Gastrocnemius medialis (tissue), 4 donors: ENCODE data around the gene CCDC126.

Experiments used
- POLR2A ChIP-seq, 2 donors: fragments of 450-650 bp; IDR thresholded peaks; one replicate each; pipeline ENCODE4 v1.6.1; 2017; ENCODE audit warnings: antibody characterized with exemption in 2 of 2, mild to moderate bottlenecking in 2 of 2, moderate library complexity in 2 of 2
- TF ChIP-seq, protein P1 (sequence below), 5 experiments: fragments of 450-650 bp in 3 of 5; fragments of 200-600 bp in 2 of 5; sonication (generic) in 2 of 5; IDR thresholded peaks in 4 of 5; conservative IDR thresholded peaks in 1 of 5; 1 replicate in 4 of 5; 2 replicates in 1 of 5; pipeline ENCODE4 v1.5.1; 2016 to 2019; ENCODE audit warnings: antibody characterized with exemption in 5 of 5, mild to moderate bottlenecking in 3 of 5, moderate library complexity in 3 of 5

DNA sequence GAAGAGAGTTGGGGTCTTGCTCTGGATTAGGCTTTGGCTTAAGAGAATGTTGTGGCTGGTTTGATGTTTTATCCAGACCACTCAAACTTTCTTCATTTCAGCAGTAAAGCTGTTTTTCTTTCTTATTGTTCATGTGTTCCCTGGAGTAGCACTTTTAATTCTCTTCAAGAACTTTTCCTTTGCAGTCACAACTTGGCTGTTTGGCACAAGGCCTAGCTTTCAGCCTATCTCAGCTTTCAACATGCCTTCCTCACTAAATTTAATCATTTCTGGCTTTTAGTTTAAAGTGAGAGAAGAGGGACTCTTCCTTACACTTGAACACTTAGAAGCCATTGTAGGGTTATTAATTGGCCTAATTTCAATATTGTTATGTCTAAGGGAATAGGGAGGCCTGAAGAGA is 18.1 kb downstream of the CCDC126 start:
- no peak for TF ChIP-seq POLR2A (IDR thresholded peaks at IDR 0.05)
- TF ChIP-seq, protein P1, sequence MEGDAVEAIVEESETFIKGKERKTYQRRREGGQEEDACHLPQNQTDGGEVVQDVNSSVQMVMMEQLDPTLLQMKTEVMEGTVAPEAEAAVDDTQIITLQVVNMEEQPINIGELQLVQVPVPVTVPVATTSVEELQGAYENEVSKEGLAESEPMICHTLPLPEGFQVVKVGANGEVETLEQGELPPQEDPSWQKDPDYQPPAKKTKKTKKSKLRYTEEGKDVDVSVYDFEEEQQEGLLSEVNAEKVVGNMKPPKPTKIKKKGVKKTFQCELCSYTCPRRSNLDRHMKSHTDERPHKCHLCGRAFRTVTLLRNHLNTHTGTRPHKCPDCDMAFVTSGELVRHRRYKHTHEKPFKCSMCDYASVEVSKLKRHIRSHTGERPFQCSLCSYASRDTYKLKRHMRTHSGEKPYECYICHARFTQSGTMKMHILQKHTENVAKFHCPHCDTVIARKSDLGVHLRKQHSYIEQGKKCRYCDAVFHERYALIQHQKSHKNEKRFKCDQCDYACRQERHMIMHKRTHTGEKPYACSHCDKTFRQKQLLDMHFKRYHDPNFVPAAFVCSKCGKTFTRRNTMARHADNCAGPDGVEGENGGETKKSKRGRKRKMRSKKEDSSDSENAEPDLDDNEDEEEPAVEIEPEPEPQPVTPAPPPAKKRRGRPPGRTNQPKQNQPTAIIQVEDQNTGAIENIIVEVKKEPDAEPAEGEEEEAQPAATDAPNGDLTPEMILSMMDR (IDR thresholded peaks at IDR 0.05 in 4 of 5, conservative IDR thresholded peaks at IDR 0.05 in 1 of 5), result no peak
